Calu3 (cell line): ENCODE data around the gene GALNTL6. TPM values are rescaled to one million over a fixed set of nuclear protein-coding genes. Genes with fewer than 3 reads are reported as not detected.

Experiments
- BruUV-seq: library from RNA; stranded (reverse); fragments of 400-500 nt; replicated peaks from 2 replicates; lab custom pipeline; 2021; lab: Mats Ljungman, UMichigan
- CTCF ChIA-PET: fragments of 300-600 bp; sonication (Branson Sonifier 250); formaldehyde crosslinking; loops from one replicate; lab custom pipeline; 2022; ENCODE audit warnings: antibody characterized with exemption; lab: Charles Lee
- DNase-seq: peaks from one replicate; pipeline ENCODE4 v3.0.0; 2022
- H3K27ac Mint-ChIP-seq: one replicate; pipeline ENCODE4 v1.8.0; 2022; ENCODE audit warnings: mixed read lengths; ENCODE audit not compliant: unreplicated experiment
- H3K27me3 Mint-ChIP-seq: one replicate; pipeline ENCODE4 v1.8.0; 2022; ENCODE audit warnings: mixed read lengths; ENCODE audit not compliant: unreplicated experiment
- H3K36me3 Mint-ChIP-seq: one replicate; pipeline ENCODE4 v1.8.0; 2022; ENCODE audit warnings: mild to moderate bottlenecking, moderate library complexity, mixed read lengths; ENCODE audit not compliant: insufficient read depth, unreplicated experiment
- H3K4me1 Mint-ChIP-seq: one replicate; pipeline ENCODE4 v1.8.0; 2022; ENCODE audit warnings: mild to moderate bottlenecking, low read depth, mixed read lengths; ENCODE audit not compliant: unreplicated experiment
- H3K4me3 Mint-ChIP-seq: one replicate; pipeline ENCODE4 v1.8.0; 2022; ENCODE audit warnings: mild to moderate bottlenecking, low read depth, moderate library complexity, mixed read lengths; ENCODE audit not compliant: unreplicated experiment
- H3K9me3 Mint-ChIP-seq: one replicate; pipeline ENCODE4 v1.8.0; 2022; ENCODE audit warnings: low read depth, mixed read lengths; ENCODE audit not compliant: unreplicated experiment
- intact Hi-C: fragments of 100-400 bp; cut with micrococcal nuclease; formaldehyde crosslinking; loops from one replicate; pipeline ENCODE4 v1.10.0; 2022; ENCODE audit not compliant: unreplicated experiment
- total RNA-seq: library from RNA; stranded (reverse); gene quantifications from 2 replicates; pipeline ENCODE4 v1.2.3, GENCODE V29; 2022
- TF ChIP-seq, protein P1 (sequence below): fragments of 200-600 bp; IDR thresholded peaks from one replicate; pipeline ENCODE4 v1.8.0; 2022; ENCODE audit warnings: antibody characterized with exemption; ENCODE audit not compliant: unreplicated experiment

Gene GALNTL6
- total RNA-seq, 1 experiment from 2014 or later, result not detected

DNA sequence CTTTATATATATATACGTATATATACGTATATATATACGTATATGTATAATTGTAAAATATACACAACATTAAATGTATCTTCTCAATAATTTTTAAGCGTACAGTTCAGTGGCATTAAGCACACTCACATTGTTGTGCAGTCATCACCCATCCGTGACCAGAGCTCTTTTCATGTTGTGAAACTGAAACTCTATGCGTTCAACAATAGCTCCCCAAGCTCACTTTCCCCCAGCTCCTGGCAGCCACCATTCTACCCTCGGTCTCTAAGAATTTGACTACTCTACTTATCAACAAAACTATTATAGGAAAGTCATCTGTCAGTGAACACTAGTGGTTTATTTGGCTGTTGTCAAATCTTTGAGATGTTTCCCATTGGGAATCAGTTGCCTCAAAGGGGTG is 733.6 kb downstream of the GALNTL6 start:
- intact Hi-C loops, result no loop called here
- no peaks in the 10 kb centered on the region for H3K36me3 Mint-ChIP-seq
- H3K4me3 Mint-ChIP-seq, result no peak overlapping the region
- BruUV-seq, result no TSS peak
- no peak for DNase-seq
- H3K27me3 Mint-ChIP-seq, result no peaks in the 10 kb centered on the region
- CTCF ChIA-PET, result no interaction called here
- TF ChIP-seq, protein P1, sequence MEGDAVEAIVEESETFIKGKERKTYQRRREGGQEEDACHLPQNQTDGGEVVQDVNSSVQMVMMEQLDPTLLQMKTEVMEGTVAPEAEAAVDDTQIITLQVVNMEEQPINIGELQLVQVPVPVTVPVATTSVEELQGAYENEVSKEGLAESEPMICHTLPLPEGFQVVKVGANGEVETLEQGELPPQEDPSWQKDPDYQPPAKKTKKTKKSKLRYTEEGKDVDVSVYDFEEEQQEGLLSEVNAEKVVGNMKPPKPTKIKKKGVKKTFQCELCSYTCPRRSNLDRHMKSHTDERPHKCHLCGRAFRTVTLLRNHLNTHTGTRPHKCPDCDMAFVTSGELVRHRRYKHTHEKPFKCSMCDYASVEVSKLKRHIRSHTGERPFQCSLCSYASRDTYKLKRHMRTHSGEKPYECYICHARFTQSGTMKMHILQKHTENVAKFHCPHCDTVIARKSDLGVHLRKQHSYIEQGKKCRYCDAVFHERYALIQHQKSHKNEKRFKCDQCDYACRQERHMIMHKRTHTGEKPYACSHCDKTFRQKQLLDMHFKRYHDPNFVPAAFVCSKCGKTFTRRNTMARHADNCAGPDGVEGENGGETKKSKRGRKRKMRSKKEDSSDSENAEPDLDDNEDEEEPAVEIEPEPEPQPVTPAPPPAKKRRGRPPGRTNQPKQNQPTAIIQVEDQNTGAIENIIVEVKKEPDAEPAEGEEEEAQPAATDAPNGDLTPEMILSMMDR, result no peak
- no peaks in the 10 kb centered on the region for H3K4me1 Mint-ChIP-seq
- H3K27ac Mint-ChIP-seq, result no peak overlapping the region
- H3K9me3 Mint-ChIP-seq, result peaks cover 1% of the 10 kb centered on the region

- H3K27me3 Mint-ChIP-seq, result no peaks in the 10 kb centered on the region
- TF ChIP-seq, protein P1, result no peak
- H3K9me3 Mint-ChIP-seq, result no peaks in the 10 kb centered on the region
- intact Hi-C loops, result no loop called here
- H3K4me1 Mint-ChIP-seq, result no peaks in the 10 kb centered on the region
- no peak for DNase-seq
- no peak overlapping the region for H3K27ac Mint-ChIP-seq
- no TSS peak for BruUV-seq
- CTCF ChIA-PET, result no interaction called here
- H3K36me3 Mint-ChIP-seq, result no peaks in the 10 kb centered on the region
- no peak overlapping the region for H3K4me3 Mint-ChIP-seq
Observed at GRCh38 chr4:172547724-172548123, 734.5 kb downstream of the GALNTL6 start.

DNA sequence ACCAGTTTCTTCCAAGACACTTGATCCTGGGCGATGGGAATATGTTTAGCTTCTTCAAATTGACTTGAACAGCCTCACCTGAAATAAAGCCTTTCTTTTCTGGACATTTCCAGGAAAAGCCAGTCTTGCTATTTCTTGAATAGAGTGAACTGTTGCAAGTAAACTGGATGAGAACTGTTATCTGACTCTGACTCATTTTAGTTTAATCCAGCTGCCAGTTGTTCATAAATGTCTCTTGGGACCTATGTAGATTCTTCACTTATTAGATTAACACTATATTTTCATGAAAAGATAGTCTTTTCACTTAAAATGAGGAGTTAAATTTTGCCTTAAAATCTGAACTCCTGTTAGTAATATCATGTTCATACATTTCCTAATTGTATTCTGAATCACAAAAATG is 740.0 kb downstream of the GALNTL6 start:
- H3K36me3 Mint-ChIP-seq, result no peaks in the 10 kb centered on the region
- CTCF ChIA-PET, result interaction anchor here (0.6 kb wide), 1 partner anchor 277 kb away, joined by 7 read pairs; no protein-coding TSS in a partner anchor
- TF ChIP-seq, protein P1, result no peak
- H3K27ac Mint-ChIP-seq, result no peak overlapping the region
- no peaks in the 10 kb centered on the region for H3K9me3 Mint-ChIP-seq
- intact Hi-C loops, result no loop called here
- no peaks in the 10 kb centered on the region for H3K27me3 Mint-ChIP-seq
- BruUV-seq, result no TSS peak
- no peak overlapping the region for H3K4me3 Mint-ChIP-seq
- no peak for DNase-seq
- H3K4me1 Mint-ChIP-seq, result no peaks in the 10 kb centered on the region

GRCh38 chr4:172554588-172554987 is 741.4 kb downstream of the GALNTL6 start:
- no TSS peak for BruUV-seq
- TF ChIP-seq, protein P1, result no peak
- H3K27ac Mint-ChIP-seq, result no peak overlapping the region
- H3K4me1 Mint-ChIP-seq, result no peaks in the 10 kb centered on the region
- no peak for DNase-seq
- CTCF ChIA-PET, result no interaction called here
- intact Hi-C loops, result no loop called here
- no peaks in the 10 kb centered on the region for H3K9me3 Mint-ChIP-seq
- no peaks in the 10 kb centered on the region for H3K27me3 Mint-ChIP-seq
- H3K36me3 Mint-ChIP-seq, result no peaks in the 10 kb centered on the region
- H3K4me3 Mint-ChIP-seq, result no peak overlapping the region
